Kidney (tissue), 14 donors: ENCODE results near the gene PCDH12. TPM values are rescaled to one million over a fixed set of nuclear protein-coding genes. Genes with fewer than 3 reads are reported as not detected.

Experiments
- DNase-seq, 5 donors: peaks; one replicate each; pipeline ENCODE4 v3.0.0-alpha.2; 2013 to 2020
- FAIRE-seq: peaks from 2 replicates; lab custom pipeline; 2012; peaks lifted over from hg19 to GRCh38; lab: Jason Lieb, UNC
- H3K27ac ChIP-seq, 2 donors: one replicate each; pipeline ENCODE4 v1.7.0; 2013; ENCODE audit warnings: low read depth in 2 of 2, low read length in 2 of 2, inconsistent platforms in 1 of 2
- H3K27me3 ChIP-seq: one replicate; pipeline ENCODE4 v1.7.1; 2013; ENCODE audit warnings: low read length, inconsistent platforms; ENCODE audit not compliant: control insufficient read depth, insufficient read depth
- H3K36me3 ChIP-seq, 3 donors: one replicate each; pipeline versions ENCODE4 v1.7.0 to v1.7.1; 2013; ENCODE audit warnings: low read length in 3 of 3, control low read depth in 1 of 3, inconsistent platforms in 1 of 3; ENCODE audit not compliant: insufficient read depth in 3 of 3, control insufficient read depth in 2 of 3
- H3K4me1 ChIP-seq, 3 donors: one replicate each; pipeline versions ENCODE4 v1.7.0 to v1.7.1; 2013; ENCODE audit warnings: low read length in 3 of 3, inconsistent platforms in 1 of 3, low read depth in 1 of 3; ENCODE audit not compliant: control insufficient read depth in 2 of 3, insufficient read depth in 2 of 3
- H3K4me3 ChIP-seq, 3 donors: one replicate each; pipeline versions ENCODE4 v1.7.0 to v1.8.1; 2013; ENCODE audit warnings: low read length in 3 of 3, control low read depth in 1 of 3, inconsistent platforms in 1 of 3
- H3K9ac ChIP-seq, 3 donors: one replicate each; pipeline versions ENCODE4 v1.7.0 to v1.7.1; 2013; ENCODE audit warnings: low read length in 3 of 3, control low read depth in 1 of 3, inconsistent platforms in 1 of 3
- H3K9me3 ChIP-seq, 3 donors: one replicate each; pipeline versions ENCODE4 v1.7.0 to v1.7.1; 2013; ENCODE audit warnings: low read length in 3 of 3, control low read depth in 1 of 3, inconsistent platforms in 1 of 3; ENCODE audit not compliant: control insufficient read depth in 2 of 3, insufficient read depth in 1 of 3
- intact Hi-C: fragments of 100-400 bp; cut with DNase I; formaldehyde crosslinking; loops from one replicate; pipeline ENCODE4 v1.11.1; 2022
- polyA plus RNA-seq: library from polyadenylated mRNA; stranded (reverse); fragments of 350-450 nt; fragmentation: Illumina TruSeq; extraction: RNeasy Lipid Tissue Mini Kit (QIAGEN cat#74804); gene quantifications from one replicate; pipeline ENCODE4 v1.2.3, GENCODE V29; 2014; ENCODE audit warnings: low read depth, low replicate concordance; ENCODE audit not compliant: insufficient read depth
- total RNA-seq: library from RNA; stranded (reverse); fragmentation: NEBNext Ultra II Directional; extraction: Animal tissue kit (Norgen Biotek cat#: 25700); gene quantifications from one replicate; pipeline ENCODE4 v1.2.1, GENCODE V29; 2021
- TF ChIP-seq, protein P1 (sequence below): IDR thresholded peaks from 3 replicates; pipeline ENCODE4 v1.5.1; 2012; ENCODE audit warnings: mild to moderate bottlenecking, moderate library complexity, borderline replicate concordance; ENCODE audit not compliant: insufficient read depth; ENCODE audit errors: extremely low read depth
- donor health status: control.
- donor health status: control.
- donor health status: control.
- donor health status: control.
- donor health status: control.
- donor health status: DM: yes; HTN: yes; CAD: no.
- donor health status: Normal renal cell carcinoma (clear cell type).

PCDH12 gene
- total and polyA plus RNA-seq, 2 donors from 2014 or later, result 7.4 to 14.1 TPM

DNA sequence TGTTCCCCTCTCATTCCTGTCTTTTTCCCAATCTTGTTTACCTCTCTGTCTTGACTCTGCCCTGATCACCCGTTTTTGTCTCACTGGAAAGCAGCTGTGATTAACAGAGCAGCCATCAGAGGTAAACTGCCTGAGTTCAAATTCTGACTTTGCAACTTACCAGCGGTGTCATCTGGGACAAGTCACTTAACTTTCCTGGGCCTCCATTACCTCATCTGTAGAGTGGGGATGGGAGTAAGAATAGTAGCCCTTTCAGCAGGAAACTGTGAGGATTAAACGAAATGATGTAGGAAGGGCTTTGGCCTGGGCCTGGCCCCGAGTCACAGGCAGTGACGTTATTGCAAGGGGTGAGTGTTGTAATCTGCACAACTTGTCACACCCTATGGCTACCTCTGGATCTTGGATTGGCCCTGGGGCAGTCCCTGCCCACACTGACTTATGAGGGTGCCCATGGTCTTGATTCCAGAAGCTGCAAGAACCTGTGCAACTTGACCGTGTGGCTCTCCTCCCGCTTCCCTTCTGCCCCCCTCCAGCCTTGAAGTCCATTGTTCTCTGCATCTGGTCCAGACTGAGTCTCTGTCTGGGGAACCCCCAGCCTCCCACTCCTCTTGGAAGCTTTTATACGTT, 657 bp upstream of the PCDH12 start:
- Histone ChIP-seq H3K4me3 (no peak overlapping the region), H3K9ac (no peak overlapping the region), H3K36me3 (no peaks in the 10 kb centered on the region), H3K27me3 (no peaks in the 10 kb centered on the region), H3K9me3 (no peaks in the 10 kb centered on the region), H3K4me1 (peaks cover 3 to 12% (median 4%) of the 10 kb centered on the region in 3 donors), H3K27ac (peak overlapping the region; percentile 8 to 26)
- intact Hi-C loops, result loop anchor here (10.0 kb wide), 1 partner anchor 264 kb away; no protein-coding TSS in a partner anchor
- TF ChIP-seq, protein P1, sequence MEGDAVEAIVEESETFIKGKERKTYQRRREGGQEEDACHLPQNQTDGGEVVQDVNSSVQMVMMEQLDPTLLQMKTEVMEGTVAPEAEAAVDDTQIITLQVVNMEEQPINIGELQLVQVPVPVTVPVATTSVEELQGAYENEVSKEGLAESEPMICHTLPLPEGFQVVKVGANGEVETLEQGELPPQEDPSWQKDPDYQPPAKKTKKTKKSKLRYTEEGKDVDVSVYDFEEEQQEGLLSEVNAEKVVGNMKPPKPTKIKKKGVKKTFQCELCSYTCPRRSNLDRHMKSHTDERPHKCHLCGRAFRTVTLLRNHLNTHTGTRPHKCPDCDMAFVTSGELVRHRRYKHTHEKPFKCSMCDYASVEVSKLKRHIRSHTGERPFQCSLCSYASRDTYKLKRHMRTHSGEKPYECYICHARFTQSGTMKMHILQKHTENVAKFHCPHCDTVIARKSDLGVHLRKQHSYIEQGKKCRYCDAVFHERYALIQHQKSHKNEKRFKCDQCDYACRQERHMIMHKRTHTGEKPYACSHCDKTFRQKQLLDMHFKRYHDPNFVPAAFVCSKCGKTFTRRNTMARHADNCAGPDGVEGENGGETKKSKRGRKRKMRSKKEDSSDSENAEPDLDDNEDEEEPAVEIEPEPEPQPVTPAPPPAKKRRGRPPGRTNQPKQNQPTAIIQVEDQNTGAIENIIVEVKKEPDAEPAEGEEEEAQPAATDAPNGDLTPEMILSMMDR, result no peak
- FAIRE-seq (no peak), DNase-seq (no peak)

DNA sequence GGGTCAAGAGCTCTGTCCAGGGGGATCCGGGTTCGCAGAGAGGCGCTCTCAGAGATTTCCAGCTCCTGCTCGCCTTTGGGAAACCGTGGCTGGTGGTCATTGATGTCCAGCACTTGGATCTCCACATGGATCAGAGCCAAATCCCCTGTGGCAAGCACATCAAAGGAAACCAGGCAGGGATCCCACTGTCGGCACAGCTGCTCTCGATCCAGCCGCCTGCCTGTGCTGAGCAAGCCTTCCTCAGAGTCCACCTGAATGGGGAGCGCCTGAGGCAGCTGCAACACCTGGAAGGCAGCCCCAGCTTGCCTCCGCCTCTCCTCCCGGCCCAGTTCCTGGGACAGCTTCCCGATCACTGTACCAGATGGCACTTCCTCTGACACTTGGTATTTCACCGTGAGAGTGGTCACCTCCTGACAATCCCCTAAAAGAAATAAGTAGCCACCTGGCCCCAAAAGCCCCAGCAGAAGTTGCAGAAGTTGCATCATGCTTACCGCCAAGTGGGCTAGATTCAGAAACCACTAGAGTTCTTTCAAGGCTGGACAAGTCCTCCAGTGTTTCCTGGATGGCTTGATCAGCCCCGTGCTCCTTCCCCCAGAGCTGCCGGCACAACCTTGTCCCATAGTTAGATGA, 520 bp downstream of the PCDH12 start:
- peaks cover 3 to 12% (median 4%) of the 10 kb centered on the region in 3 donors for H3K4me1 ChIP-seq
- TF ChIP-seq, protein P1, result no peak
- H3K9ac ChIP-seq, result peak overlapping the region in 1 of 3 donors; percentile 22
- no peaks in the 10 kb centered on the region for H3K36me3 ChIP-seq
- H3K9me3 ChIP-seq, result no peaks in the 10 kb centered on the region
- intact Hi-C loops, result loop anchor here (10.0 kb wide), 1 partner anchor 263 kb away; no protein-coding TSS in a partner anchor
- FAIRE-seq (no peak), DNase-seq (no peak)
- peak overlapping the region in 2 of 3 donors; percentile 53 to 57 for H3K4me3 ChIP-seq
- no peaks in the 10 kb centered on the region for H3K27me3 ChIP-seq
- peak overlapping the region; percentile 5 to 39 for H3K27ac ChIP-seq

DNA sequence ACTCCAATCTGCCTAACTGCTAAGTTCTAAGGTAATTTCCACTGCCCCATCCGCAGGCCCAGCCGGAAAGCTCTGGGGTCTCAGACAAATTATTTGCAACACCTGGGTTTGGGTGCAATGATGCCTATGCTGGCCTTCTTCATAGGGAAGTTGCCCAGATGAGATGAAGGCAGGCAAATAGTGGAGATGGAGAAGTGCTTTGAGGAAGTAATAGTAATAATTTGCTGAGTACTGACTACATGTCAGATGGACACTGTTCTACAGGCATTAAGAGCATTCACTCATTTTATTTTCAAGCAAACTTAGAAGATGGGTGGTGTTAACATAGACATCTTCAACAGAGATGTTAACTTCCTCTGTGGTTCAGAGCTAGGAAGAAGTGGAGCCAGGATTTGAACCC, 3.8 kb downstream of the PCDH12 start:
- Histone ChIP-seq H3K9ac (no peak overlapping the region), H3K27me3 (no peaks in the 10 kb centered on the region), H3K4me3 (peak overlapping the region; percentile 18 to 57 (median 48)), H3K4me1 (peaks cover 0 to 16% (median 0%) of the 10 kb centered on the region in 3 donors), H3K9me3 (no peaks in the 10 kb centered on the region), H3K36me3 (no peaks in the 10 kb centered on the region), H3K27ac (no peak overlapping the region)
- TF ChIP-seq, protein P1, result no peak
- DNase-seq, result no peak
- FAIRE-seq, result no peak
- intact Hi-C loops, result loop anchor here (10.0 kb wide), 1 partner anchor 259 kb away; no protein-coding TSS in a partner anchor
